HCT116 (cell line): ENCODE data around the gene RSL1D1. TPM values are rescaled to one million over a fixed set of nuclear protein-coding genes. Genes with fewer than 3 reads are reported as not detected.

Experiments
- ATAC-seq: fragments of 200-7000 bp; cut with Tn5 transposase; 2 replicates; pipeline ENCODE4 v1.9.1; 2020; ENCODE audit warnings: mild to moderate bottlenecking, moderate library complexity
- BruUV-seq: library from RNA; stranded (reverse); fragments of 400-500 nt; replicated peaks from 2 replicates; lab custom pipeline; 2021; lab: Mats Ljungman, UMichigan
- CTCF ChIA-PET: fragments of 300-600 bp; sonication (Branson Sonifier 250); formaldehyde crosslinking; loops from one replicate; lab custom pipeline; 2021; ENCODE audit warnings: antibody characterized with exemption; lab: Charles Lee
- POLR2A ChIA-PET: fragments of 300-600, 350-600 bp; sonication (Branson Sonifier 250); formaldehyde crosslinking; loops from one replicate; lab custom pipeline; 2021; ENCODE audit warnings: antibody characterized with exemption; lab: Charles Lee
- RAD21 ChIA-PET, 2 experiments: fragments of 300-600 bp; sonication (Branson Sonifier 250); formaldehyde crosslinking; loops; one replicate each; lab custom pipeline; 2023; ENCODE audit warnings: low total read pairs in 2 of 2; ENCODE audit not compliant: uncharacterized antibody in 2 of 2, unreplicated experiment in 2 of 2, low non-redundant PET in 1 of 2; lab: Charles Lee
- DNase-seq: peaks from one replicate; pipeline ENCODE4 v3.0.0-alpha.2; 2010; ENCODE audit warnings: low read depth, low spot score
- H2AFZ ChIP-seq: fragments of 200-600 bp; shearing (Covaris generic), sonication (generic); 2 replicates; pipeline ENCODE4 v1.6.1; 2017; ENCODE audit warnings: low read depth, mixed run types, mixed read lengths, antibody characterized with exemption, low read length; ENCODE audit not compliant: poor library complexity, severe bottlenecking
- H3K27ac ChIP-seq: 2 replicates; pipeline ENCODE4 v1.5.1; 2012; ENCODE audit warnings: low read depth, low read length
- H3K27me3 ChIP-seq: fragments of 200-600 bp; sonication (generic); 2 replicates; pipeline ENCODE4 v1.6.1; 2016; ENCODE audit warnings: mixed run types, low read length, mixed read lengths; ENCODE audit not compliant: insufficient read depth
- H3K36me3 ChIP-seq, 2 experiments: fragments of 200-500 bp in 1 of 2; fragments of 200-600 bp in 1 of 2; sonication (Bioruptor generic) in 1 of 2; sonication (generic) in 1 of 2; 2 replicates each; pipeline versions ENCODE4 v1.5.1 to v1.6.1; 2014 to 2016; ENCODE audit warnings: low read length in 2 of 2, inconsistent platforms in 1 of 2, mixed read lengths in 1 of 2, mixed run types in 1 of 2; ENCODE audit not compliant: insufficient read depth in 2 of 2, control insufficient read depth in 1 of 2
- H3K4me1 ChIP-seq, 2 experiments: fragments of 200-600 bp in 1 of 2; sonication (generic) in 1 of 2; 2 replicates each; pipeline versions ENCODE4 v1.5.1 to v1.6.1; 2012 to 2017; ENCODE audit warnings: low read length in 2 of 2, inconsistent platforms in 1 of 2, mild to moderate bottlenecking in 1 of 2, mixed read lengths in 1 of 2, mixed run types in 1 of 2, moderate library complexity in 1 of 2; ENCODE audit not compliant: insufficient read depth in 2 of 2, control insufficient read depth in 1 of 2
- H3K4me2 ChIP-seq: fragments of 200-600 bp; sonication (generic); 2 replicates; pipeline ENCODE4 v1.6.1; 2017; ENCODE audit warnings: mixed run types, low read length, mixed read lengths
- H3K4me3 ChIP-seq, 2 experiments: fragments of 200-600 bp in 1 of 2; sonication (generic) in 1 of 2; replicated peaks in 1 of 2; 2 replicates each; pipeline ENCODE4 v1.5.1; 2011 to 2016; ENCODE audit warnings: low read length in 2 of 2, control low read depth in 1 of 2, low read depth in 1 of 2, mild to moderate bottlenecking in 1 of 2, mixed read lengths in 1 of 2, mixed run types in 1 of 2
- H3K79me2 ChIP-seq: fragments of 200-600 bp; sonication (generic); 2 replicates; pipeline ENCODE4 v1.6.1; 2017; ENCODE audit warnings: mild to moderate bottlenecking, mixed run types, low read length, moderate library complexity, mixed read lengths; ENCODE audit not compliant: insufficient read depth
- H3K9ac ChIP-seq: fragments of 200-600 bp; sonication (generic); 2 replicates; pipeline ENCODE4 v1.6.1; 2016; ENCODE audit warnings: low read length, mixed read lengths
- H3K9me2 ChIP-seq: fragments of 200-600 bp; sonication (generic), shearing (Covaris generic); 2 replicates; pipeline ENCODE4 v1.6.1; 2017; ENCODE audit warnings: mixed run types, mild to moderate bottlenecking, moderate library complexity; ENCODE audit not compliant: insufficient read depth
- H3K9me3 ChIP-seq, 2 experiments: fragments of 200-500 bp in 1 of 2; fragments of 200-600 bp in 1 of 2; sonication (Bioruptor generic) in 1 of 2; sonication (generic) in 1 of 2; 2 replicates each; pipeline ENCODE4 v1.6.1; 2014 to 2017; ENCODE audit warnings: low read length in 2 of 2, mixed read lengths in 2 of 2, inconsistent platforms in 1 of 2, low read depth in 1 of 2, mild to moderate bottlenecking in 1 of 2, mixed run types in 1 of 2, moderate library complexity in 1 of 2; ENCODE audit not compliant: control insufficient read depth in 1 of 2, insufficient read depth in 1 of 2
- H4K20me1 ChIP-seq: fragments of 200-600 bp; sonication (generic), shearing (Covaris generic); 2 replicates; pipeline ENCODE4 v1.6.1; 2017; ENCODE audit warnings: mixed run types, mild to moderate bottlenecking, moderate library complexity; ENCODE audit not compliant: insufficient read depth
- EGR1 ChIP-seq: IDR thresholded peaks from 2 replicates; pipeline ENCODE4 v1.6.1; 2012; ENCODE audit warnings: low read depth
- ELF1 ChIP-seq: IDR thresholded peaks from 2 replicates; pipeline ENCODE4 v1.6.1; 2012; ENCODE audit warnings: low read depth, borderline replicate concordance
- EZH2 ChIP-seq: fragments of 200-600 bp; sonication (generic); IDR thresholded peaks from 2 replicates; pipeline ENCODE4 v1.6.1; 2017; ENCODE audit warnings: antibody characterized with exemption, mixed run types
- MAX ChIP-seq: IDR thresholded peaks from 2 replicates; pipeline ENCODE4 v1.6.1; 2012
- POLR2AphosphoS5 ChIP-seq: IDR thresholded peaks from 2 replicates; pipeline ENCODE4 v1.6.1; 2011; ENCODE audit warnings: mild to moderate bottlenecking, low read depth, low read length, moderate library complexity
- RAD21 ChIP-seq: IDR thresholded peaks from 2 replicates; pipeline ENCODE4 v1.6.1; 2012; ENCODE audit warnings: low read depth, mild to moderate bottlenecking
- SRF ChIP-seq: IDR thresholded peaks from 2 replicates; pipeline ENCODE4 v1.6.1; 2012; ENCODE audit warnings: low read depth
- TCF7L2 ChIP-seq: IDR thresholded peaks from 2 replicates; pipeline ENCODE4 v1.7.0; 2011; ENCODE audit warnings: borderline replicate concordance, inconsistent platforms; ENCODE audit not compliant: insufficient read depth, insufficient read length; ENCODE audit errors: extremely low read depth
- intact Hi-C: fragments of 100-400 bp; cut with micrococcal nuclease; formaldehyde crosslinking; loops from 2 replicates; pipeline ENCODE4 v1.10.0; 2022
- total RNA-seq: library from RNA; stranded (reverse); gene quantifications from one replicate; pipeline ENCODE4 v1.2.1, GENCODE V29; 2021; ENCODE audit not compliant: unreplicated experiment

RSL1D1 gene
- total RNA-seq, 1 experiment from 2014 or later = 291 TPM

GRCh38 chr16:11806721-11807120 lies 44.6 kb downstream of the RSL1D1 start:
- TF ChIP-seq EGR1 (no peak), SRF (no peak), ELF1 (no peak), POLR2AphosphoS5 (no peak), MAX (no peak), RAD21 (no peak), TCF7L2 (no peak), EZH2 (no peak)
- no TSS peak for BruUV-seq
- H3K27me3 ChIP-seq = no peaks in the 10 kb centered on the region
- no peak overlapping the region for H3K4me3 ChIP-seq
- no peaks in the 10 kb centered on the region for H3K9me2 ChIP-seq
- no peak overlapping the region for H3K27ac ChIP-seq
- H3K9me3 ChIP-seq = no peaks in the 10 kb centered on the region
- H3K79me2 ChIP-seq = no peaks in the 10 kb centered on the region
- H3K9ac ChIP-seq = no peak overlapping the region
- POLR2A ChIA-PET = interaction anchor here (0.9 kb wide), 1 partner anchor 9 kb away, joined by 4 read pairs; no protein-coding TSS in a partner anchor
- H3K36me3 ChIP-seq = no peaks in the 10 kb centered on the region
- RAD21 ChIA-PET = no interaction called here
- ATAC-seq (no peak), DNase-seq (no peak)
- intact Hi-C loops = no loop called here
- no peak overlapping the region for H3K4me2 ChIP-seq
- peaks cover 0 to under 1% of the 10 kb centered on the region in 2 experiments; a peak in 1 of 4 replicates for H3K4me1 ChIP-seq
- H2AFZ ChIP-seq = no peak overlapping the region
- CTCF ChIA-PET = interaction anchor here (1.9 kb wide), 1 partner anchor 9 kb away, joined by 7 read pairs; the partner anchor contains the start of gene ZC3H7A
- no peaks in the 10 kb centered on the region for H4K20me1 ChIP-seq

GRCh38 chr16:11805556-11805955 lies 45.8 kb downstream of the RSL1D1 start:
- CTCF ChIA-PET = interaction anchor here (1.1 kb wide), 1 partner anchor 8 kb away, joined by 4 read pairs; the partner anchor contains the start of gene ZC3H7A
- Histone ChIP-seq H3K9ac (no peak overlapping the region), H3K36me3 (no peaks in the 10 kb centered on the region), H3K9me2 (no peaks in the 10 kb centered on the region), H4K20me1 (no peaks in the 10 kb centered on the region), H3K27ac (no peak overlapping the region), H3K4me1 (peaks cover 0 to 6% of the 10 kb centered on the region in 2 experiments; a peak in 1 of 4 replicates), H3K79me2 (no peaks in the 10 kb centered on the region), H3K27me3 (no peaks in the 10 kb centered on the region), H3K9me3 (no peaks in the 10 kb centered on the region), H3K4me2 (no peak overlapping the region), H3K4me3 (no peak overlapping the region), H2AFZ (no peak overlapping the region)
- intact Hi-C loops = no loop called here
- no TSS peak for BruUV-seq
- RAD21 ChIA-PET = no interaction called here
- no peak for TF ChIP-seq POLR2AphosphoS5
- ATAC-seq (no peak), DNase-seq (no peak)
- POLR2A ChIA-PET = no interaction called here
